Medulla oblongata (tissue), 1 donor: ENCODE data around the gene ERCC4.

ENCODE experiments used
- DNase-seq: peaks from one replicate; pipeline ENCODE4 v3.0.0-alpha.2; 2015; ENCODE audit errors: extremely low spot score

Gene ERCC4

GRCh38 chr16:13911306-13911705 is 8.6 kb upstream of the ERCC4 start:
- no peak for DNase-seq

- DNase-seq: no peak
These were observed 8.1 kb upstream of the ERCC4 start for GRCh38 chr16:13911871-13912270.

- DNase-seq: no peak
These were observed 7.1 kb upstream of the ERCC4 start for GRCh38 chr16:13912891-13913290.

DNA sequence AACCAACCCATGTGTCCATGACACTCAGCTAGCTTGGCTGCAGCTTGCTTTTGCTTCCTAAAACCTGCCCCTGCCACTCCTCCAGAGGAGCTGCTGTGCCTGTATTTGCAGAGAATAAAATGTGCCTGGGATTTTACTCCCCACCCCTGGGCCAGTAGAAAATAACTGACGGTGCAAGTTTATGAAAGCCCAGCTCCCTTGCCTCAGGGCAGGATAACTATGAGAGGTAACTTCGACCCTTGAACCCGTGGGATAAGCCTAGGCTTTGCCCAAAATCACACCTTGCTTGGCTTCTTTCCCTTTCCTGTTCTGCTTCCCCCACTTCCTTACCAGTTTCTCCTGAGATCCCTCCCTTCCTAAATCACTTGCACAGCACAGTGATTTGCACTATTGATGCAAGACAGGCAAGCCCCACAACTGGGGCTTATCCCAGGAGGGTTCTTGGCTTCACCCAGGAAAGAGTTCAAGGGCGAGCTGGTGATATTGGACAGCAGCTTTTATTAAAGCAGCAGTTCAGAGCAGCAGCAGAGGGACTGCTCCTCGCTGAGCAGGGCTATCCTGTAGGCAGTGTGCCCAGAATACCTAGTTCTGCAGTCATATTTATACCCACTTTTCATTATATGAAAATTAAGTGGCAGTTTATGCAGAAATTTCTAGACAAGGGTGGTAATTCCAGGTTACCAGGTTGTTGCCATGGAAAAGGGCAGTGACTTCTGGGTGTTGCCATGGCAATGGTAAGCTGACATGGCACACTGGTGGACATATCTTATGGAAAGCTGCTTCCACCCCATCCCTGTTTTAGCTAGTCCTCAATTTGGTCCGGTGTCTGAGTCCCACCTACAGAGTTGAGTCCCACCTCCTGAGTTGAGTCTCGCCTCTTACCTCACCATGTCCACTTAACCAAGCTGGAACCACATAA is 6.3 kb upstream of the ERCC4 start:
- DNase-seq: no peak

- no peak for DNase-seq
These were observed 4.8 kb upstream of the ERCC4 start for GRCh38 chr16:13915033-13915635.

DNA sequence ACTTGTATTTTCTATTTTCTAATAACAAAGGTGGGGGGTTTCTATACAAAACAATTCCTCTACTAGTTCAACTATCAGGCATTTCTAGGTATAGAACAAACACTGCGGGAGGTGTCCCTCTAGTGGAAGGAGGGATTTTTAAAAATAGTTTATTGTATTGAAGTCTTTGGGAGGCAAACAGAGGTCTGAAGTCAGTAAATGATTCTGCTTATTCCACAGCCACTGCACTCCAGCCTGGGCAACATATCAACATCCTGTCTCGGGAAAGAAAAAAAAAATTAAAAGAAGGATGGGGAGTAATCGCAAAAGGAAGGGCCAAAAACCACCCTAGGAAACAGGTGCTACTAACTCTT is 648 bp upstream of the ERCC4 start:
- peak; percentile 62 for DNase-seq

DNA sequence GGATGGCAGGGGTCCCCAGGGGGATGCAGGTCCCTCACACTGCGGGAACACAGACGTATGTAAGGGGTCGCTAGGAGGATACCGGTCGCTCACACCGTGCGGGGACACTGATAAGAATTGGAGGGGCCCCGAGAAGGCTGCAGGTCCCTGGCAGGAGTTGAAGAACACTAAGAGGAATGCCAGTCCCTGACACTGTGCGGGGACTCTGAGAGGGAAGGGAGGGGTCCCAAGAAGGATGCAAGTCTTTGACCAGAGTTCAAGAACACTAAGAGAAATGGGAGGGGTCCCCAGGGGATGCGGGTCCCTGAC is 510 bp downstream of the ERCC4 start:
- DNase-seq: no peak

DNA sequence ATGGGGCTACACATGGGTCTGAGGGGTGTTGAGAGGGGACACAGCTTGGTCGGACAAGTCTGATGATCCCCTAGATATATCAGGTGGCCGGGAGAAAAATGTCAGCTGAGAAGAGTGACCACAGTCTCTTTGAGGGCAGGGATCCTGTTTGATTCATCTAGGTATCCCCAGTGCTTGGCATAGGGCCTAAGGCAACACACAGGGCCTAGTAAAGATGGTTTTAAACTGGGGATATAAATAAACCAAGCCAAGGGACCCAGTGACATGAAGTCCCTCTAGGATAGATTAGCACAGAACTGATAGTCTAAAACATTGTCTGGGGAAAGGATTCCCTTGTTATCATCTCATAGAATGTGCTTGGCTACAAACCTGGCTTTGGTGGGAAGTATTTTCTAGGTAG is 1.4 kb downstream of the ERCC4 start:
- DNase-seq: no peak

DNA sequence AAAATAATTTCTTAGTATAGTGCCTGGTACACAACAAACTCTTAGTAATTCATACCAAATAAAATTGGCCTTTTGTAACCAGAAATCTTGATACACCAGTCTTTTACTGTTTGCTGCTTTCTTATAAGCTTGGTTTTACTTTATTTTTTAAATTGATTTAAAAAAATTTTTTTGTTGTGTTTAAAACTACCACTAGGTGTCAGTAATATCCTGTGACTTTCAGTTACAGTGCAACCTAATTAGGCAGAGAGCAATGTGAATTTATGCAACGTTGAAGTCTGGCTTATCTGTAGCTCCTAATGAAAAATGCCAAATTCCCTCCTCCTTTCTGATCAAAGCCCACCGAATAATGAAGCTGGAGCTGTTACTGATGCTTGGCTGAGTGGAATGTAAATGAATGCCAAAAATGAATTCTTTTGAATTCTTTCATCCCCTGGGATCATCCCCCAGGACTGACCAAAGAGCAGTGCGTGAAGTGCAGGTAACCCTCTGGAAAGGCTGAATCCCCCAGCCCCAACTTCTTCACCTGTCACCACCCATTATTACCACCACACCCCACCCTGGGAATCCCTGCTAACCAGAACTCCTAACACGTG is 3.8 kb downstream of the ERCC4 start:
- DNase-seq: peak; percentile 49

- no peak for DNase-seq
These were observed 6.5 kb downstream of the ERCC4 start for GRCh38 chr16:13926464-13926863.

GRCh38 chr16:13926891-13927290 is 6.9 kb downstream of the ERCC4 start:
- DNase-seq: no peak

- no peak for DNase-seq
These were observed 8.7 kb downstream of the ERCC4 start for GRCh38 chr16:13928646-13929045.

- DNase-seq: no peak
These were observed 11.9 kb downstream of the ERCC4 start for GRCh38 chr16:13931845-13932244.

DNA sequence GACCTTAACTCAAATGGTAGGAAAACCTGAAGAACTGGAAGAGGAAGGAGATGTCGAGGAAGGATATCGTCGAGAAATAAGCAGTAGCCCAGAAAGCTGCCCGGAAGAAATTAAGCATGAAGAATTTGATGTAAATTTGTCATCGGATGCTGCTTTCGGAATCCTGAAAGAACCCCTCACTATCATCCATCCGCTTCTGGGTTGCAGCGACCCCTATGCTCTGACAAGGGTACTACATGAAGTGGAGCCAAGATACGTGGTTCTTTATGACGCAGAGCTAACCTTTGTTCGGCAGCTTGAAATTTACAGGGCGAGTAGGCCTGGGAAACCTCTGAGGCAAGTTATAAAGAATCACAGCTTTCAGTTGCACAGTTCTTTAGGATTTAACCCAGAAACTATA is 15.5 kb downstream of the ERCC4 start:
- DNase-seq: no peak

GRCh38 chr16:13936155-13936554 is 16.2 kb downstream of the ERCC4 start:
- DNase-seq: no peak

GRCh38 chr16:13936596-13937081 is 16.7 kb downstream of the ERCC4 start:
- peak; percentile 30 for DNase-seq

GRCh38 chr16:13937411-13937810 is 17.5 kb downstream of the ERCC4 start:
- DNase-seq: no peak

DNA sequence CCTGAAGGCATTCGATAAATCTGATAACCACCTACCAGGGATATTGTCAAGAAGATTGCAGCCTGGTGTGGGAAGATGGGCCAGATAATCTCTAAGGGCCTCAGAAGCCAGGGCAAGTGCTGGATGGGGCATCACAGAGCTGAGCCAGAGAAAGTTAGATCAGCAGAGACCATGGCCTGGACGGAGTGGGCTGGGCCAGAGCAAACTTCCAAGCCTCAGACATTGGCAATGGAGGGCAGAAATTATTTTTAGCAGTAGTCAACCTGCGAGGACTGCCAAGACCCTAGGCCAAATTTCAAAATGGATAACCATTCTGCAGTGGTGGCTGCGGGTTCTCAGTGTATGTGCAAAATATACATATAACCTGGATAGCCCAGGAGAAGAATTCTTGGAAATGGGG is 18.5 kb downstream of the ERCC4 start:
- DNase-seq: no peak

DNA sequence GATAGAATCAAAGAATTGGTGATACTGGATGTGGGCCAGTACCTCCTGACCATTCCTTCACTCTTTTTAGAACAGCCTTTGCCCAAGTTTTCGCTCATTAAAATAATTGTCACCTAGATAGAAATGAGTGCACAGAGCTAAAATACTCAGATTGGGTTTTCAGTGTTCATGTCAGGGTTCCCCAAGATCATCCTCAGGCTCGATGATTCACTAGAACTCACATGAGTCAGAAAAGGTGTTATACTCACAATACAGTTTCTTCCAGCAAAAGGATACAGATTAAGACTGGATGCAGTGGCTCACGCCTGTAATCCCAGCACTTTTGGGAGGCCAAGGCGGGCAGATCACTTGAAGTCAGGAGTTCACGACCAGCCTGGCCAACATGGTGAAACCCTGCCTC is 19.9 kb downstream of the ERCC4 start:
- DNase-seq: no peak

- no peak for DNase-seq
These were observed 20.5 kb downstream of the ERCC4 start for GRCh38 chr16:13940397-13940933.

DNA sequence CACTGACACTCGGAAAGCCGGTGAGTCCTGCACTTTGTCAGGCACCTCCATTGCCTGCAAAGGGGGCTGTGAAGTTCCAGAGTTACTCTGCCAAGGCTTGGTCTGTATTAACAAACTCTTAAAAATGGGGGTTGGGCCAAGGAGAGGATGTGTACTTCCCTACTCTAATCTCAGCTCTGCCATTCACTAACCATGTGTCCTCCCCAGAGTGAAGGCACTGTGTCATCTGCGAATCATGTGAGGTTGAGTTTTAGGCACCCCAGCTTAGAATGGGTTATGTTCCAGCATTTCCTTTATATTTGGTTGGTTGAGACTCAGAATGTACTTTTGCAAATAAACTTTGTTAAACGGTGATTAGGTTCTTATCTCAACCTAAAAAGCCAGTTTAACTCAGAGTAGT is 24.9 kb downstream of the ERCC4 start:
- DNase-seq: no peak

DNA sequence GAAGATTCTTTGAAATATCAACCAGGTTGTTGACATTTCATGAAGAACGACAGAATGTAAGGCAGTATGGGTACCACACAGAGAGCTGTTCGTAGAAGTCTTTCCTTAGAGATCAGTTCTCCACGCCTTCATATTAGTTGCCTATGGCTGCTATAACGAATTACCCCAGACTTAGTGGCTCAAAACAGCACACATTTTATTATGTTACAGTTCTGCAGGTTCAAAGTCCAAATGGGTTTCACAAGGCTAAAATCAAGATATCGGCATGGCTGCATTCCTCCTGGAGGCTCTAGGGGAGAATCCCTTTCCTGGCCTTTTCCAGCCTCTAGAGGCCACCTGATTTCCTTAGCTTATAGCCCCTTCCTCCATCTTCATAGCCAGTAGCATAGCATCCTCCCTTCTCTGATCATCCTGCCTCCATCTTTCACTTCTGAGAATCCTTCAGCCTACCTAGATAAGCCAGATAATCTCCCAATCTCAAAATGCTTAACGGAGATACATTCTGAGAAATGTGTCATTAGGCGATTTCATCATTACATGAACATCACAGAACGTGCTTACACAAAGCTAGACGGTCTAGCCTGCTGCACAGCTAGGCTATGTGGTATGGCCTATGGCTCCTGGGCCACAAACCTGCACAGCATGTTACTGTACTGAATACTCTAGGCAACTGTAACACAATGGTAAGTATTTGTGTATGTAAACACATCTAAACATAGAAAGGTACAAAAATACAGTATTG is 26.0 kb downstream of the ERCC4 start:
- no peak for DNase-seq
